ENCODE results near the gene ZDHHC11B.
"Not testable (repeated sequence)": the region's sequence is repeated elsewhere in the genome, so short reads cannot be mapped to it uniquely, and the experiment has no call there.

ZDHHC11B gene, protein sequence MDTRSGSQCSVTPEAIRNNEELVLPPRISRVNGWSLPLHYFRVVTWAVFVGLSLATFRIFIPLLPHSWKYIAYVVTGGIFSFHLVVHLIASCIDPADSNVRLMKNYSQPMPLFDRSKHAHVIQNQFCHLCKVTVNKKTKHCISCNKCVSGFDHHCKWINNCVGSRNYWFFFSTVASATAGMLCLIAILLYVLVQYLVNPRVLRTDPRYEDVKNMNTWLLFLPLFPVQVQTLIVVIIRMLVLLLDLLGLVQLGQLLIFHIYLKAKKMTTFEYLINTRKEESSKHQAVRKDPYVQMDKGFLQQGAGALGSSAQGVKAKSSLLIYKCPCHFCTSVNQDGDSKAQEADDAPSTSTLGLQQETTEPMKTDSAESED

GRCh38 chr5:784428-785177, at the start of gene ZDHHC11B:
Gene ZDHHC11B, minus strand, starts transcription at chr5:784729. Its CDS starts 17,810 bp downstream, at chr5:766919.
- DNase-seq (ENCODE audit: low read depth in 2 of 2): peak; percentile 93 to 97

DNA sequence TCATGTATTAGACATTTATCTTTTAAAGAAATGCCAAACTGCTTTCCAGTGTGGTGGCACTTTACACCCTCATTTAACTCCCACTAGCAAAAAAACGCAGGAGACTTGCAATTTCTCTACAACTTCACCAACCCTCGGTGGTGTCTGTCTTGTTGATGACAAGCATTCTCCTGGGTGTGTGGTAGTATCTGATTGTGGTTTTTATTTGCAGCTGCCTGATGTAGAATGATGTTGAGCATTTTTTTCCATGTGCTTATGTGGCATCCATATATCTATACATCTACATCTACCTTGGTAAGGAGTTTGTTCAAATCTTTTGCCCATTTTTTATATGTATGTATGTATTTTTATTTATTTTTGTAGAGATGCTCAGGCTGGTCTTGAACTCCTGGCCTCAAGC, 49.5 kb upstream of the ZDHHC11B start:
- DNase-seq (ENCODE audit: low read depth in 2 of 2): not testable (repeated sequence)

DNA sequence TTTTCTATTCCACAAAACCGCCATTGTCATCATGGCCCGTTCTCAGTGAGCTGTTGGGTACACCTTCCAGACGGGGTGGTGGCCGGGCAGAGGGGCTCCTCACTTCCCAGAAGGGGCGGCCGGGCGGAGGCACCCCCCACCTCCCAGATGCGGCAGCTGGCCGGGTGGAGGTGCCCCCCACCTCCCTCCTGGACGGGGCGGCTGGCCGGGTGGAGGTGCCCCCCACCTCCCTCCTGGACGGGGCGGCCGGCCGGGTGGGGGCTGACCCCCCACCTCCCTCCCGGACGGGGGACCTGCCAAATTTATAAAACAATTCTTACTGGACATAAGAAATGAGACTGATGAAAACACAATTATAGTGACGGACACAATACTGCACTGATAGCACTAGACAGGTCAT, 43.7 kb upstream of the ZDHHC11B start:
- DNase-seq (ENCODE audit: low read depth in 2 of 2): not testable (repeated sequence)

DNA sequence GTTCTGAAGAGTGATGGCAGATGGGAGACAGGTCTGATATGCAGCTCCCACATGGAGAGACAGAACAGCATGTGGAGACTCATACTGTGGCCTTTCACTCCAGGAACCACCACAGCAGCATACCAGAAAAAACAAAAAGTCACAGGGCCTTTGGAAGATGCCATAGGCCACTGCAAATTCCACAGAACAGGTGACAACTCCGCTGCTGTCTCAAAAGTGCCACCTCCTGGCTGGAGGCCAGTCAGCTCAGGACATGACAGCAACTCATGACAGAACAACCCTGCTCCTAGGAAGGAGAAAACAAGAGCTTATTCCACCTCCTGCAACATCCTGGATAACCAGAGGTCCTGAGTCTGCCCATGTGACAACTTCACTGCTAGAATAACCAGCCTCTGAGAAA, 41.0 kb upstream of the ZDHHC11B start:
- DNase-seq (ENCODE audit: low read depth in 2 of 2): not testable (repeated sequence)

GRCh38 chr5:821504-821903, 37.0 kb upstream of the ZDHHC11B start:
- no peak for DNase-seq (ENCODE audit: low read depth in 2 of 2)

GRCh38 chr5:820245-820644, 35.7 kb upstream of the ZDHHC11B start:
- no peak for DNase-seq (ENCODE audit: low read depth in 2 of 2)

- DNase-seq (ENCODE audit: low read depth in 2 of 2): no peak
These were observed 34.5 kb upstream of the ZDHHC11B start for GRCh38 chr5:819078-819477.

DNA sequence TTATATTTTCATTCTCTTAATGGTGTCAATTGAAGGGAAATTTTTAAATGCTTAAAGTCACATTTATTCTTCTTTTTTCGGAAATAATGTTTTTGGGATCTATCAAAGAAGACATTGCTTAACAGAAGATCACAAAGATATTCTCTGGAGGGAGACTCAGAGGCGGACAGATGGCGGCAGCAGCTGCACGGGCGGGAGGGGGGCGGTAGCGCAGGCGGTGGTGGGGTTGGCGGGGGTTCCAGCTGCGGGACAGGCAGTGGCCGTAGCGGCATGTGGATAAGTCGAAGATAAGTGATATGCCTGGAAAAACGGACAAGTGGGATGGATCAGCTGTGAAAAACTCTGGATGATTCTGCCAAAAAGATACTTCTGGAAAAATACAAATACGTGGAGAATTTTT, 31.6 kb upstream of the ZDHHC11B start:
- DNase-seq (ENCODE audit: low read depth in 2 of 2): no peak

DNA sequence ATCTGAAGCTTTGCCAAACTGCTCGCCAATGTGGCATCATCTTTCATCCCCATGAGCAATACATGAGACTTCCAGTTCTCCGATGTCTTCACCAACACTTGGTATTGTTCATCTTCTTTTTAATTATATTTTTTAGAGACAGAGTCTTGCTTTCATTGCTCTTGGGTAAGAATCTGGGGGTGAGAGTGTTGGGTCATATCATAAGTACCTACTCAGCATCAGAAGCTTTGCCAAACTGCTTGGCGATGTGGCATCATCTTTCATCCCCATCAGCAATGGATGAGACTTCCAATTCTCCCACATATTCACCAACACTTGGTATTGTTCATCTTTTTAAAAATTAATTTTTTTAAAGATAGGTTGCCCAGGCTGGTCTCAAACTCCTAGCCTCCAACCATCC, 30.9 kb upstream of the ZDHHC11B start:
- DNase-seq (ENCODE audit: low read depth in 2 of 2): no peak

DNA sequence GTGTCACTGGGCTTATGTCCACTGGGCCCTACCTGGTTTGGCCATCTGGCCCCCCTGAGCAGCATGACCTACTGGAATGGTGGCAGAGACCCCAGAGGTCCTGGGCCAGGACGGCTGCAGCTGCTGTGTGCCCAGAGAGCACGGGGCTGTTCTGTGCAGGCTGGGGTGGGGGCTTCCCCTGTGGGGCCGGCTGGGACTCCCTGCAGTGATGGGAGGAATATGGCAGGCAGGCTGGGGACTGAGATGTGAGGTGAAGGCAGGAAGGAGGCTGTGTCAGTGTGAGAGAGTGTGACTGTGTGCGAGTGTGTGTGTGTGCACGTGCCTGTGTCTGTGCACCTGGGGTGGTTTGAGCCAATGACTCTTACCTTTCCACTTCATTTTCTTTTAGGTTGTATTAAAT, 29.0 kb upstream of the ZDHHC11B start:
- not testable (repeated sequence) for DNase-seq (ENCODE audit: low read depth in 2 of 2)

DNA sequence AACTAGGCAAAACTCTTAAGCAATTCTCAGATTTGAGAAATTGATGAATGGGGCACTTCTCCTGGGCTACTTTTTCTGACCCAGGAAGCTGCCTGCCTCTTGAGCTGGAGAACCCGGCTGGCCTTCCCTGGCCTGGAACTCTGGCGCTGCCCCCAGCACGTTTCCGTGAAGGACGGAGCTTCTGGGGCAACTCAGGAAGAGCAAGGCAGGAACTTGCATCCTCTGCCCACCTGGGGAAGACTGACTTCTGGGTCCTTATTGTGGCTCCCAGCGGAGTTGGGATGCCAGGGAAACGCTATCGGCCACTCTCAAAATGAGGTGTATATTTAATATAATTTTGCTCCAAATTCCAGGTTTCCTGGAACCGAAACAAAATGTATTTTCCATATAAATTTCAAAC, 26.9 kb upstream of the ZDHHC11B start:
- DNase-seq (ENCODE audit: low read depth in 2 of 2): not testable (repeated sequence)

DNA sequence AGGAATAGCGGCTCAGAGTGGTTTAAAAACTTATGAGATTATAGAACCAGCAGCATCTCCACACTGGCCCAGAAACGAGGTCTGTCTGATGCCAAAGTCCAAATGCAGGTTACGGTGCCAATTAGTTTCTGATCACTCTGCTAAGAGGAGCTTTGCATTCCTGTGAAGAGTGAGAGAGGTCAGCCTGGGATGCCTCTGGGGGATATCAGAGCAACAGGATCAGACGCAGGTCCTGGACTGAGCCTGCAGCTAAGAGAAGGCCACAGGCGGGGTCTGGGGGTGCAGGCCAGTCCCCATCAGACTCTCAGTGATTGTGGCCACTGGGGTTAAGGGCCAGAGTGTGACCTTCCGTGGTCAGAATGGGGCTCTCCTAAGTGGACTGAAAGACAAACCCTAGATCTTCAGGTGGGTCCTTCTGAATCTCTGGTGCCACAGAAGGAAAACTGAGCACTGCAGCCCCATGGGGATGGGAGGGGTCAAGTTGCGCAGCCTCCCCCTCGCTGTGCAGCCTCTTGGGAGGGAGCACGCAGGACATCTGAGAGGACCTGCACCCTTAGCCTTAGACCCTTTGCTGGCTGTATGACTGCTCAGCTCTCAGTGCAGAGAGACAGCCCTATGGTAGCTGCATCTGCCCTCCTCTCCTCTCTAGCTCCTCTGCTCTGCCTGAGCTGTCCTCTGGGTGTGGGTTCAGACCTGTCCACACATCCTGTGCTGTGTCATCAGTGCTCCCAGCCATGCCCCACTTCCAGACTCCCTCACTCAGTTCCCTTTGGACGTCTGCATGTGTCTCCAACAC, 23.4 kb upstream of the ZDHHC11B start:
- DNase-seq (ENCODE audit: low read depth in 2 of 2): not testable (repeated sequence)

DNA sequence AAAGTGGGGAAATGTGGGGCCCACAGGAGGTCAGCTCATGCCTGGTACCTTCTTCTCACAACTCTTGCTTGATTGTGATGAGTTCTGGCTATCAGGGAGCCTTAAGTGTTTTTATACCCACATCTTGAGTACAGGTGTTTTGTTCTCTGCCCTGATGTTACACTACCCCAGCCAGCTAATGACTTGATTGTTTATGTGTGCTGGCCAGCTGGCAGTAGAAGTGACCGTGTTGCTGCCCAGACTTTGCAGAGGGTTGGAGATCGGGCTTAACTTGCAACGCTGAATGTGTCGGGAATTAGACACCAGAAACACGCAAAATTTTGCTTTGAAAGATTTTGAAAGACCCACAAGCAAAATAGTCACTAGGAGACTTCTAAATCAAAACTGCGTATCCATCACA, 16.9 kb upstream of the ZDHHC11B start:
- DNase-seq (ENCODE audit: low read depth in 2 of 2): no peak

DNA sequence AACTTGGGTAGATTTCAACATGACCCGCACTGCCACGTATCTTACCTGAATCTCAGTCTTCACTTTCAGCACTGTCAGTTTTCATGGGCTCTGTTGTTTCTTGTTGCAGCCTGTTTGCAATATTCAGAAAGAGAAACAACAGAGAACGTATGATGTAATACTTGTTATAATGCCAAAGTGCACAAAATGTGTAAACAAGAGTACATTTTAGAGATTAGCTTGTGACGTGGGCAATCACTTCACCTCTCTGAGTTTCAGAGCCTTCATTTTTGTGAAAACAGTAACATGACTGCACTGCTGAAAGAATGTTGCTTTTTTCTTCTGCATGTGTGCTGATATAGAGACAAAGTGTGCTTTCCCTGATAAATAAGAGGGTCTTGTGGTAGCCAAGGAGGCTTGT, 16.5 kb upstream of the ZDHHC11B start:
- not testable (repeated sequence) for DNase-seq (ENCODE audit: low read depth in 2 of 2)

GRCh38 chr5:798505-799138, 14.1 kb upstream of the ZDHHC11B start:
- DNase-seq (ENCODE audit: low read depth in 2 of 2): not testable (repeated sequence)

DNA sequence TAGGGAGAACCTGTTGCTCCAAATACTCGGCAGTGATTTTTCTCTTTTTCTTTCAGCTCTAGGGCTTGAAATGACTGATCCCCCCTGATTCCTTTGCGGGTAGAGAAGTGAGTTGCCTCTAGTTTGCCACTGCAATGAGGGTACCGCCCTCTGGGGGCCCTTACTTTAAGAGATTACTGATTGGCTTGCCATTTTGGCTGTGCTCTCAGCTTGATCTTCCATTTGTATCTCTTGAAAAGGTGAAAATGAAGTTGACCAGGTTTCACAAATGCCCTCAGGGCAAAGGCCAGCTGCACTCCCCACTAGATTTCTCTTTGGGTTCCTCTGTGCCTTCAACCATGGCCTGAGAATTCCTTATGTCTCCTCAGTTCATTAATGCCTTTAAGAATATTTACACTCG, 13.5 kb upstream of the ZDHHC11B start:
- DNase-seq (ENCODE audit: low read depth in 2 of 2): not testable (repeated sequence)

DNA sequence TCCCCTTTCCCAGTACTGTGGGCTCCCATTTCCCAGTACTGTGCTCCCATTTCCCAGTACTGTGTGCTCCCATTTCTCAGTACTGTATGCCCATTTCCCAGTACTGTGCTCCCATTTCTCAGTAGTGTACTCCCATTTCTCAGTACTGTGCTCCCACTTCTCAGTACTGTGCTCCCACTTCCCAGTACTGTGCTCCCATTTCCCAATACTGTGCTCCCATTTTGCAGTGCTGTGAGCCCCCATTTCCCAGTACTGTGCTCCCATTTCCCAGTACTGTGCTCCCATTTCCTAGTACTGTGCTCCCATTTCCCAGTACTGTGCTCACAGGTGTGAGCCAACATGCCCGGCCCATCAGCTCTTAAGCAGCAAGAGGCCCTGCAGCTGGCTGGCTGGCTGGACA, 11.3 kb upstream of the ZDHHC11B start:
- not testable (repeated sequence) for DNase-seq (ENCODE audit: low read depth in 2 of 2)

- not testable (repeated sequence) for DNase-seq (ENCODE audit: low read depth in 2 of 2)
These were observed 10.4 kb upstream of the ZDHHC11B start for GRCh38 chr5:794948-795347.

GRCh38 chr5:788703-789102, 4.2 kb upstream of the ZDHHC11B start:
- DNase-seq (ENCODE audit: low read depth in 2 of 2): not testable (repeated sequence)

GRCh38 chr5:787857-788233, 3.3 kb upstream of the ZDHHC11B start:
- DNase-seq (ENCODE audit: low read depth in 2 of 2): not testable (repeated sequence)

DNA sequence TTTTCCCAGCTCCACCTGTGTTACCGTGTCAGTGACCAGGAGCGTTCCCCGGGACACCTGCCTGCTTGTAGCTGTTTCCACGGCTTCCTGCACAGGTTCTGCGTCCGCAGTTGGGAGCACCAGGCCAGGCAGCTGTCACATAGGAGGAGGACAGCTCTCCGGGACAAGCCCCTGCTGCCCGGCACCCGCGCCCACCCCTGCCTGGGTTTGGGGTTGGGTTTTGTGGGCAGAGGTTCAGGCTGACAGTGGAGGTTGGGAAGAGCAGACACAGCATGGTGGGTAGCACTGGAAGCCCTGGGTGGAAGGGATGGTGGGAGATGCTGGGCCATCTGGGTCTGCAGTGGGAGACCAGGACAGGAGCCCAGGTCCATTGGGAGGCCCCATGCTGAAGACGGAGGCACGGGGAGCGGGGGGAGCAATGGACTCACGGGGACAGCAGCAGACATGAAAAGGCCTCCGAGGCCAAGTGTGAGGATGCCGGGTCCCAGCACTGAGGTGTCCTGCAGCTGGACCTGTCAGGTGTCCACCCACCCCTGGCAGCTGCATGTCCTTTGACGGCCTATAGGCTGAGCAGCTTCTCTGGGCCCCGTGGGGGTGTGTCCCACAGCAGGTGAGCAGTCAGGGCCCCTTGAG, 2.8 kb upstream of the ZDHHC11B start:
- not testable (repeated sequence) for DNase-seq (ENCODE audit: low read depth in 2 of 2)

All from stimulated activated CD4-positive, alpha-beta T cell treated with anti-CD3 and anti-CD28 coated beads, Interleukin-1b, Interleukin-23, amount 100 ng/mL, for 4 hours (primary cell).